ENCODE results near the gene PFKFB2. TPM values are rescaled to one million over a fixed set of nuclear protein-coding genes. Genes with fewer than 3 reads are reported as not detected.

The PFKFB2 gene
- total RNA-seq, 4 donors from 2014 or later: 4.0 to 16.1 (median 6.1) TPM

GRCh38 chr1:207079706-207080241 lies 26.7 kb downstream of the PFKFB2 start:
- ATAC-seq (ENCODE audit: low FRiP score) (no peak), DNase-seq (ENCODE audit: low spot score) (no peak)
- no peak for TF ChIP-seq CTCF (IDR thresholded peaks at IDR 0.05)

GRCh38 chr1:207081088-207081487 lies 28.0 kb downstream of the PFKFB2 start:
- ATAC-seq (ENCODE audit: low FRiP score) (no peak), DNase-seq (ENCODE audit: low spot score) (no peak)
- TF ChIP-seq CTCF (IDR thresholded peaks at IDR 0.05): no peak

GRCh38 chr1:207081806-207082205 lies 28.7 kb downstream of the PFKFB2 start:
- ATAC-seq (ENCODE audit: low FRiP score): no peak
- DNase-seq (ENCODE audit: low spot score): no peak
- TF ChIP-seq CTCF (IDR thresholded peaks at IDR 0.05): no peak

- ATAC-seq (ENCODE audit: low FRiP score): no peak
- TF ChIP-seq CTCF (IDR thresholded peaks at IDR 0.05): no peak
- no peak for DNase-seq (ENCODE audit: low spot score)
Measured at GRCh38 chr1:207084232-207084631, 31.2 kb downstream of the PFKFB2 start.

GRCh38 chr1:207084701-207085180 lies 31.7 kb downstream of the PFKFB2 start:
- ATAC-seq (ENCODE audit: low FRiP score): peak; percentile 72
- TF ChIP-seq CTCF (IDR thresholded peaks at IDR 0.05): peak in 2 of 3 donors; percentile 8 to 44
- DNase-seq (ENCODE audit: low spot score): no peak

GRCh38 chr1:207085887-207086286 lies 32.8 kb downstream of the PFKFB2 start:
- no peak for DNase-seq (ENCODE audit: low spot score)
- ATAC-seq (ENCODE audit: low FRiP score): no peak
- no peak for TF ChIP-seq CTCF (IDR thresholded peaks at IDR 0.05)

- DNase-seq (ENCODE audit: low spot score) (no peak), ATAC-seq (ENCODE audit: low FRiP score) (no peak)
Measured at GRCh38 chr1:207088161-207088560, 35.1 kb downstream of the PFKFB2 start.

More at GRCh38 chr1:207088161-207088560, 35.1 kb downstream of the PFKFB2 start:
- no peak for TF ChIP-seq CTCF (IDR thresholded peaks at IDR 0.05)
